Measurements from ENCODE around the gene INPP5K. TPM values are rescaled to one million over a fixed set of nuclear protein-coding genes. Genes with fewer than 3 reads are reported as not detected.

INPP5K gene
- total and polyA plus RNA-seq, 2 experiments from 2014 or later = 36.1 to 42.3 TPM

DNA sequence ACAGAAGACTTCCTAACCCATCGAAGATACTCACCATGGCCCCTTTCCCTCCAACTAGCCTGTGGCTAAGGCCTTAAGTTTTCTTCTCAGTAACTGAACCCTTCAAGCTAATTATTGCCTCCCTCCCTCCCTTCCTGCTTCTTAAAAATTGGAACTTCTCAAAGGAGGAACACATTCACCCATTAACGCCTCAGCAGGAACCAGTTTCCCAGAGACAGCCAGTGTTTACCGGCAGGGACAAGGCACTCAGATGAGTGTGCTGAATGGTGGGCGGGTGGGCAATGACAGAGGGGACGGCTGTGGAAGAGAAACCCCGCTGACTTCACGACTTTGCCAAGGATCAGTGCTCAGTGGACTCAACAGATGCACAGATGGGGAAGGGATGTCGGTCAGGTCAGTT lies 25.9 kb upstream of the INPP5K start:
- Histone ChIP-seq H3K27me3 (replicated peaks; ENCODE audit: insufficient read depth) (no peaks in the 10 kb centered on the region), H2AFZ (no peak overlapping the region), H3K27ac (no peak overlapping the region), H3K79me2 (ENCODE audit: insufficient read depth) (peaks cover 7% of the 10 kb centered on the region; the same call in 1 of the 2 replicates), H3K9me2 (ENCODE audit: insufficient read depth) (no peaks in the 10 kb centered on the region), H3K4me3 (no peak overlapping the region), H3K4me1 (ENCODE audit: insufficient read depth) (peaks cover 3% of the 10 kb centered on the region; the same call in 1 of the 2 replicates), H4K20me1 (ENCODE audit: insufficient read depth) (no peaks in the 10 kb centered on the region), H3K9ac (no peak overlapping the region), H3F3A (ENCODE audit: insufficient read depth) (no peaks in the 10 kb centered on the region; the same call in 1 of the 2 replicates), H3K9me3 (ENCODE audit: low read depth) (no peaks in the 10 kb centered on the region), H3K36me3 (ENCODE audit: low read depth) (peaks cover 23% of the 10 kb centered on the region; the same call in 1 of the 2 replicates), H3K4me2 (ENCODE audit: unreplicated experiment) (no peak overlapping the region)
- in situ Hi-C loops (cut with MboI) = no loop called here
- DNase-seq = no peak
- 75 to 81% methylated on average over 8 of the region's 8 CpGs for WGBS, 2 experiments (ENCODE audit: low coverage in 1 of 2, low lambda C conversion rate in 2 of 2, missing lambda C conversion rate in 2 of 2)
- no peak for TF ChIP-seq EZH2 (IDR thresholded peaks at IDR 0.05; ENCODE audit: insufficient read depth, poor library complexity, severe bottlenecking)
- TF ChIP-seq EZH2phosphoT487 (IDR thresholded peaks at IDR 0.05; ENCODE audit: insufficient read depth, low read depth) = no peak

DNA sequence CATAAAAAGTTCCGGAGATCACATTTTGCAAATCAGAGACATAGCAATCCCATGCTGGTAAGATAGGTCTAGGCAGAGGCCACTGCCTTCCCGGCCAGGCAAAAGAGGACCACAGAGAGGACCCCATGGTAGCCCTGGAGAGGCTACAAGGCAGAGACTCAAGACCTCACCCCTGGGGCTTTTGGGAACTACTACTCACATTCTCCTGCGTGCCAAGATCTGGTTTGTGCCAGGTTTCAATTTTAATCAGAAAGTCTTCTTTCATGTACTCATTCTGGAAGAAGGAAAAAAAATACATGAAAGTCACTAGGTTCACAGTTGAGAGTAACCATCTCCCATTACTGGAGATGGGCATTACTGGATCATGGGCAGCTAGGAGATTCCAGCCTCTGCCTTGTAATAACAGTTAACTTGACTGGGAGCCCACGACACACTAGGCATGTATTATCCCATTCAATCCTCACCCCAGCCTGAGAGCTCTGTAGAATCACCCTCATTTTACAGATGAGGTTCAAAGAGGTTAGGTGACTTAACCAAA lies 25.0 kb upstream of the INPP5K start:
- Histone ChIP-seq H3K27ac (no peak overlapping the region), H3K79me2 (ENCODE audit: insufficient read depth) (peaks cover 6% of the 10 kb centered on the region; the same call in 1 of the 2 replicates), H3F3A (ENCODE audit: insufficient read depth) (no peaks in the 10 kb centered on the region), H3K27me3 (replicated peaks; ENCODE audit: insufficient read depth) (no peaks in the 10 kb centered on the region), H3K4me2 (ENCODE audit: unreplicated experiment) (no peak overlapping the region), H4K20me1 (ENCODE audit: insufficient read depth) (no peaks in the 10 kb centered on the region), H2AFZ (no peak overlapping the region), H3K9me2 (ENCODE audit: insufficient read depth) (no peaks in the 10 kb centered on the region), H3K36me3 (ENCODE audit: low read depth) (peaks cover 23% of the 10 kb centered on the region; the same call in 1 of the 2 replicates), H3K9ac (no peak overlapping the region), H3K4me1 (ENCODE audit: insufficient read depth) (no peaks in the 10 kb centered on the region), H3K9me3 (ENCODE audit: low read depth) (no peaks in the 10 kb centered on the region), H3K4me3 (no peak overlapping the region)
- no peak for TF ChIP-seq EZH2 (IDR thresholded peaks at IDR 0.05; ENCODE audit: insufficient read depth, poor library complexity, severe bottlenecking)
- no peak for TF ChIP-seq EZH2phosphoT487 (IDR thresholded peaks at IDR 0.05; ENCODE audit: insufficient read depth, low read depth)
- 96 to 100% methylated on average over 4 of the region's 4 CpGs for WGBS, 2 experiments (ENCODE audit: low coverage in 1 of 2, low lambda C conversion rate in 2 of 2, missing lambda C conversion rate in 2 of 2)
- no peak for DNase-seq
- in situ Hi-C loops (cut with MboI) = no loop called here

DNA sequence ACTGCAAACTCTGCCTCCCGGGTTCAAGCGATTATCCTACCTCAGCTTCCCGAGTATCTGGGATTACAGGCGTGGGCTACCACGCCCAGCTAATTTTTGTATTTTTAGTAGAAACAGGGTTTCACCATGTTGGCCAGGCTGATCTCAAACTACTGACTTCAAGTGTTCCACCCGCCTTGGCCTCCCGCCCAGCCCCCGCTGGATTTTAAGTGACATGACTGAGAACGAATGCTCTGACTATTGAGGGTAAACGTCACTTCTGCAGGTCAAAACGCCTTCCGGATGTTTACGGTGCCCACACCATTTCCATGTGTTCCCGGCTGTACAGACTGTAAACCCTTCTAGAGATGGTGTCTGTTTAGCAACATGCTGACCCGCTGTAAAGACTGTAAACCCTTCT lies 23.4 kb upstream of the INPP5K start:
- in situ Hi-C loops (cut with MboI) = no loop called here
- no peak for TF ChIP-seq EZH2phosphoT487 (IDR thresholded peaks at IDR 0.05; ENCODE audit: insufficient read depth, low read depth)
- Histone ChIP-seq H4K20me1 (ENCODE audit: insufficient read depth) (no peaks in the 10 kb centered on the region), H3K27ac (no peak overlapping the region), H2AFZ (no peak overlapping the region), H3K4me2 (ENCODE audit: unreplicated experiment) (no peak overlapping the region), H3K36me3 (ENCODE audit: low read depth) (peaks cover 23% of the 10 kb centered on the region; the same call in 1 of the 2 replicates), H3K79me2 (ENCODE audit: insufficient read depth) (no peaks in the 10 kb centered on the region), H3K9ac (no peak overlapping the region), H3K4me1 (ENCODE audit: insufficient read depth) (no peaks in the 10 kb centered on the region), H3F3A (ENCODE audit: insufficient read depth) (no peaks in the 10 kb centered on the region), H3K9me3 (ENCODE audit: low read depth) (no peaks in the 10 kb centered on the region), H3K27me3 (replicated peaks; ENCODE audit: insufficient read depth) (no peaks in the 10 kb centered on the region), H3K4me3 (no peak overlapping the region), H3K9me2 (ENCODE audit: insufficient read depth) (no peaks in the 10 kb centered on the region)
- DNase-seq = no peak
- 86 to 87% methylated on average over 14 to 15 of the region's 15 CpGs for WGBS, 2 experiments (ENCODE audit: low coverage in 1 of 2, low lambda C conversion rate in 2 of 2, missing lambda C conversion rate in 2 of 2)

DNA sequence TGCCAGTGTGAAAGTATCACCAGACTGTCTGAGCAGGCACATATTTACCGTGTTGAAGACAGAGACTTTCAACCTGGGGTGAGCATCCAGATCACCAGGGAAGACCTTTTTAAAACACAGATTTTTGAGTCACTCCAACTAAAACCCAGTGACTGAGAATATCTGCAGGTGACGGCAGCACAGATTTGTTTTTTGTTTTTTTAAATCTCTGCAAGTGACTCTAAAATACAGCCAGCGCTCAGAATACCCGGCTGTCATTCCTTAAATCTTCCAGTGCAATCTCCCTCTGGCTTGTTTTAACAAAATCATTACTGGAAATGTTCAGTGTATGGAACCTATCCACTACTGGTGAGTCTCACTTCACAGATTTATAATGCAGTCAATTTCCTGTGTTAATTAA lies 19.3 kb upstream of the INPP5K start:
- DNase-seq = no peak
- H3K9me2 ChIP-seq (ENCODE audit: insufficient read depth) = no peaks in the 10 kb centered on the region
- H3F3A ChIP-seq (ENCODE audit: insufficient read depth) = no peaks in the 10 kb centered on the region
- H2AFZ ChIP-seq = no peak overlapping the region
- H3K27ac ChIP-seq = no peak overlapping the region
- no peaks in the 10 kb centered on the region for H4K20me1 ChIP-seq (ENCODE audit: insufficient read depth)
- in situ Hi-C loops (cut with MboI) = no loop called here
- H3K4me2 ChIP-seq (ENCODE audit: unreplicated experiment) = no peak overlapping the region
- TF ChIP-seq EZH2phosphoT487 (IDR thresholded peaks at IDR 0.05; ENCODE audit: insufficient read depth, low read depth) (no peak), EZH2 (IDR thresholded peaks at IDR 0.05; ENCODE audit: insufficient read depth, poor library complexity, severe bottlenecking) (no peak)
- no peaks in the 10 kb centered on the region for H3K4me1 ChIP-seq (ENCODE audit: insufficient read depth)
- no peaks in the 10 kb centered on the region for H3K27me3 ChIP-seq (replicated peaks; ENCODE audit: insufficient read depth)
- no peaks in the 10 kb centered on the region for H3K79me2 ChIP-seq (ENCODE audit: insufficient read depth)
- peaks cover 16% of the 10 kb centered on the region; the same call in 1 of the 2 replicates for H3K36me3 ChIP-seq (ENCODE audit: low read depth)
- H3K9ac ChIP-seq = no peak overlapping the region
- no peaks in the 10 kb centered on the region for H3K9me3 ChIP-seq (ENCODE audit: low read depth)
- H3K4me3 ChIP-seq = no peak overlapping the region
- WGBS, 2 experiments (ENCODE audit: low coverage in 1 of 2, low lambda C conversion rate in 2 of 2, missing lambda C conversion rate in 2 of 2) = 96% methylated on average over 4 of the region's 4 CpGs

All from GM23248 (cell line).